ENCODE results near the gene PFDN4.
"Not testable (repeated sequence)": the region's sequence is repeated elsewhere in the genome, so short reads cannot be mapped to it uniquely, and the experiment has no call there.

PFDN4 gene

DNA sequence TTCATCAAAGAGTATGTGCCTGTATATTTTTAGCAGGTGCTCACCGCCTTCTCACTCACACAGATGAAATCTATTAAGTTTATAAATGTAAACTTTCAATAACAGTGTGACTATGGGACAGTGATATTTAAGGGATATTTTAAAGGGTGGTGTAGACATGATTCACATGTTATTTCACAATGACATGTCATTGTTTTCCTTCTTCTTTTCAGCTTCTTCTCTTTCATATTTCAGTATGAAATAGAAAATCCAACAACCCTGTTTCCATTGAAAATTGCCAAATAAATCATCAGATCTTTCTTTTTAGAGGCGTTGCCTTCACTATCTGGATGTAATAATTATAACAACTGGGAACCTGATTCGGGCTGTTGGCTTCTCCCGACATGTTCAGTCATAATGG is 54.8 kb downstream of the PFDN4 start:
- no peaks in the 10 kb centered on the region for H3K36me3 ChIP-seq (ENCODE audit: control insufficient read depth in 5 of 5, insufficient read depth in 5 of 5, low read length in 5 of 5)
- no peak overlapping the region for H3K4me3 ChIP-seq (ENCODE audit: low read depth in 1 of 5, low read length in 5 of 5)
- no peak overlapping the region for H3K27ac ChIP-seq (ENCODE audit: low read depth, low read length)
- no peaks in the 10 kb centered on the region for H3K27me3 ChIP-seq (ENCODE audit: control insufficient read depth in 5 of 5, insufficient read depth in 4 of 5, low read length in 5 of 5)
- no peak overlapping the region for H3K9ac ChIP-seq (ENCODE audit: low read length in 5 of 5)
- H3K9me3 ChIP-seq (ENCODE audit: control insufficient read depth in 5 of 5, low read length in 5 of 5) = no peaks in the 10 kb centered on the region
- no peaks in the 10 kb centered on the region for H3K4me1 ChIP-seq (ENCODE audit: control insufficient read depth in 5 of 5, insufficient read depth in 5 of 5, low read length in 5 of 5)

DNA sequence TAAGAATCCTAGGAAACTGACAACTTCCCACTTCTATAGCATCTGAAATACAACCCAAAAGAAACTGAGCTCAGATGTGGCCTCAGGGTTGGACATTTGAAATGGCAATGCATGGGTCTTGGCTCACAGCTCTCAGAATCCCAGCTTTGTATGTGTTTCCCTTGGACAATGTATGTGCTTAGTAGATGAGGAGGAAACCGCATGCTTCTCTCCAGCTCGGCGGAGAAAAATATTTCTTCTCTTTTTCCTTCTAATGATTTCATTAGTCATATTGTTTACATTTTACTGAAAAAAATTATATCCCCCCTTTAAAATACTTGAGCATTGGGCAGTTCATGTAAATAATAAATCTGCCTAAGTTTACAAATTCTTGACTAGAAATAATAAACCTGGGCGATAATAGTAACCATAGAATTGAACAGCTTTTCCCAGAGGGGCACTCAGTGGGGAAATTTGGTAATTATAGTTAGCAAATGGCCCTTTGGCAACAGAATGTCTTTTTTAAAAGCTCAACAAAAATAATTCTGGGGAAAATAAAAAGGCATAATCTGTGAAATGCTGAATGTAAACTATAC is 55.3 kb downstream of the PFDN4 start:
- Histone ChIP-seq H3K4me3 (ENCODE audit: low read depth in 1 of 5, low read length in 5 of 5) (no peak overlapping the region), H3K9ac (ENCODE audit: low read length in 5 of 5) (no peak overlapping the region), H3K9me3 (ENCODE audit: control insufficient read depth in 5 of 5, low read length in 5 of 5) (no peaks in the 10 kb centered on the region)

DNA sequence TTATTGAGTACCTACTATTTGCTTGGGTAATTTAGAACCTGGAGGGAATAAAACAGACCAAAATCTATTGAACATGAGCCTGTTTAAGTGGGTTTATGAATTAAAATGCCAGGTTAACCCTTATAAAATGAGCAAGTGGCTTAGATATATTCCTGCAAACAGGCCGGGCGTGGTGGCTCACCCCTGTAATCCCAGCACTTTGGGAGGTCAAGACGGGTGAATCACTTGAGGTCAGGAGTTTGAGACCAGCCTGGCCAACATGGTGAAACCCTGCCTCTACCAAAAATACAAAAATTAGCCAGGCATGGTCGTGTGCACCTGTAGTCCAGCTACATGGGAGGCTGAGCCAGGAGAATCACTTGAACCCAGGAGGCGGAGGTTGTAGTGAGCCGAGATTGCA is 57.9 kb downstream of the PFDN4 start:
- H3K9ac ChIP-seq (ENCODE audit: low read length in 5 of 5); H3K27ac ChIP-seq (ENCODE audit: low read depth, low read length); H3K27me3 ChIP-seq (ENCODE audit: control insufficient read depth in 5 of 5, insufficient read depth in 4 of 5, low read length in 5 of 5); H3K9me3 ChIP-seq (ENCODE audit: control insufficient read depth in 5 of 5, low read length in 5 of 5); H3K4me3 ChIP-seq (ENCODE audit: low read depth in 1 of 5, low read length in 5 of 5); H3K36me3 ChIP-seq (ENCODE audit: control insufficient read depth in 5 of 5, insufficient read depth in 5 of 5, low read length in 5 of 5); H3K4me1 ChIP-seq (ENCODE audit: control insufficient read depth in 5 of 5, insufficient read depth in 5 of 5, low read length in 5 of 5): not testable (repeated sequence)

More for the DNA sequence above, 55.3 kb downstream of the PFDN4 start:
- Histone ChIP-seq H3K27ac (ENCODE audit: low read depth, low read length) (no peak overlapping the region), H3K27me3 (ENCODE audit: control insufficient read depth in 5 of 5, insufficient read depth in 4 of 5, low read length in 5 of 5) (no peaks in the 10 kb centered on the region), H3K36me3 (ENCODE audit: control insufficient read depth in 5 of 5, insufficient read depth in 5 of 5, low read length in 5 of 5) (no peaks in the 10 kb centered on the region), H3K4me1 (ENCODE audit: control insufficient read depth in 5 of 5, insufficient read depth in 5 of 5, low read length in 5 of 5) (no peaks in the 10 kb centered on the region)

DNA sequence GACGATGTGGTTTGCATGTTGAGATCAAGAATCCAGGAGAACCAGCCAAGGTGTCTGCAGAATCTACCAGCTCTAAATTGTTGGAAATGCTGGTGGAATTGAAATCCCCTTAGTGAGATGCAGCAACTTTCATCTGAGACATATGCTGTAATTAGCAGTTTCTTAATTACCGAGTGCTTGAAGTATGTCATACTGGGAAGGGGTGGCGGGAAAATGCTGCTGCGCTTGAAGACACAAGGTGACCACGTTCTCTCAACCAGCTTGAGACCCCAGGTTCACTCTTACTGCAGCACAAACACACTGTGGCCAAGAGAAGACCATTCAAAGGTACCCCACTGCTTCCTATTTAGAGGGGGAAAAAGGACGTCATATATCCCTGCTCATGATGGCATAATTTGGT is 59.0 kb downstream of the PFDN4 start:
- no peak overlapping the region for H3K9ac ChIP-seq (ENCODE audit: low read length in 5 of 5)
- H3K9me3 ChIP-seq (ENCODE audit: control insufficient read depth in 5 of 5, low read length in 5 of 5) = no peaks in the 10 kb centered on the region
- H3K36me3 ChIP-seq (ENCODE audit: control insufficient read depth in 5 of 5, insufficient read depth in 5 of 5, low read length in 5 of 5) = no peaks in the 10 kb centered on the region
- no peak overlapping the region for H3K4me3 ChIP-seq (ENCODE audit: low read depth in 1 of 5, low read length in 5 of 5)
- no peaks in the 10 kb centered on the region for H3K4me1 ChIP-seq (ENCODE audit: control insufficient read depth in 5 of 5, insufficient read depth in 5 of 5, low read length in 5 of 5)
- no peak overlapping the region for H3K27ac ChIP-seq (ENCODE audit: low read depth, low read length)
- H3K27me3 ChIP-seq (ENCODE audit: control insufficient read depth in 5 of 5, insufficient read depth in 4 of 5, low read length in 5 of 5) = no peaks in the 10 kb centered on the region

DNA sequence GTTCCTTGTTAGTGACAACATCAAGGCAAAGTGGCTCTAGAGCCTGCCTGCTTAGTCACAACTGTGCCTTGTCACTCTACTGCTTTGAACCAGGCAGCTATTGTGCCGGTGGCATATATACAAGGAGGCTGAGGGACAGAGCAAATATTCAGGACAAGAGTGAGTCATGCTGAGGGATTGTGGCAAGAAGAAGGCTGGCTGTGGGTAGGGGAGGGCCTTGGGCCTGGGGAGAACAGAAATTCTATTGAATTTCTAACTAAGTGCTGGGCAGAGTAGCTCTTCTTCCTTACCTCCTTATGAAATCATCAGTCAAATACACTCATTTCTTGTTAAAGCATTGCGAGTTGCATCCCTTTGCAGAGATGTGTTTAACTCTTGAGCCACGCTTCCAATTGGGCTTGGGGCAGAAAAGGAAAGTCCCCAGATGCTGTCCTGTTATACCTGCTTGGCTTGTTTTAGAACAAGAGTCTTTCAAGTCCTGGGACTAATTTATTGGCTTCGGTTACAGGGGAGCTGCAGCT is 59.7 kb downstream of the PFDN4 start:
- H3K27me3 ChIP-seq (ENCODE audit: control insufficient read depth in 5 of 5, insufficient read depth in 4 of 5, low read length in 5 of 5) = no peaks in the 10 kb centered on the region
- no peaks in the 10 kb centered on the region for H3K36me3 ChIP-seq (ENCODE audit: control insufficient read depth in 5 of 5, insufficient read depth in 5 of 5, low read length in 5 of 5)
- H3K9me3 ChIP-seq (ENCODE audit: control insufficient read depth in 5 of 5, low read length in 5 of 5) = no peaks in the 10 kb centered on the region
- H3K27ac ChIP-seq (ENCODE audit: low read depth, low read length) = no peak overlapping the region
- H3K4me3 ChIP-seq (ENCODE audit: low read depth in 1 of 5, low read length in 5 of 5) = no peak overlapping the region
- no peak overlapping the region for H3K9ac ChIP-seq (ENCODE audit: low read length in 5 of 5)
- no peaks in the 10 kb centered on the region for H3K4me1 ChIP-seq (ENCODE audit: control insufficient read depth in 5 of 5, insufficient read depth in 5 of 5, low read length in 5 of 5)

DNA sequence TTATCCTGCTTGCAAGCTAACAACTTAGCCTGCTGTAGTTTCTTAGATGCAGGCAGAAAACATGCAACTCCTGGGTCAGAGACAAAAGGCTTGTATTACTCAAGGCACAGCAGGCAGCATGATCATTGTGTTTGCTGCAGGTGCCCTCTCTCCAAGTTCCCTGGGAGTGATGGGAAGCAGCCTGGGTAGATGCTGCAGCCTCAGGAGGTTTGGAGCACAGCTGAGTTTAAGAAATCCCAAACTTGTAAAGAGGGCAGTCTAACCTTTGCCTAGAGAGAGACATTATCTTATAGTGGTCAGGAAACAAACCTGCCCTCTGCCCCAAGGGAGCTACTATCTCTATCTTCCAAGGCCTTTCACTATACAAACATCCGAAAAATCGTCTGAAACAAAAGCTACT is 61.1 kb downstream of the PFDN4 start:
- H3K9ac ChIP-seq (ENCODE audit: low read length in 5 of 5) = no peak overlapping the region
- H3K4me1 ChIP-seq (ENCODE audit: control insufficient read depth in 5 of 5, insufficient read depth in 5 of 5, low read length in 5 of 5) = no peaks in the 10 kb centered on the region
- H3K27me3 ChIP-seq (ENCODE audit: control insufficient read depth in 5 of 5, insufficient read depth in 4 of 5, low read length in 5 of 5) = no peaks in the 10 kb centered on the region
- no peaks in the 10 kb centered on the region for H3K9me3 ChIP-seq (ENCODE audit: control insufficient read depth in 5 of 5, low read length in 5 of 5)
- H3K27ac ChIP-seq (ENCODE audit: low read depth, low read length) = no peak overlapping the region
- no peaks in the 10 kb centered on the region for H3K36me3 ChIP-seq (ENCODE audit: control insufficient read depth in 5 of 5, insufficient read depth in 5 of 5, low read length in 5 of 5)
- no peak overlapping the region for H3K4me3 ChIP-seq (ENCODE audit: low read depth in 1 of 5, low read length in 5 of 5)

Data from subcutaneous abdominal adipose tissue (tissue), 5 donors.